Smooth muscle cell of trachea (primary cell): ENCODE data around the gene SPIC. TPM values are rescaled to one million over a fixed set of nuclear protein-coding genes. Genes with fewer than 3 reads are reported as not detected.

Source experiments
- total RNA-seq: library from RNA; depleted of rRNA; stranded (reverse); fragments of >200 nt; gene quantifications from 2 replicates; pipeline ENCODE4 v1.2.1, GENCODE V29; 2014

SPIC gene
- total RNA-seq = not detected in 2 replicates

GRCh38 chr12:101474711-101475386, at the start of gene SPIC:
Gene SPIC (plus strand): TSS chr12:101475336. CDS start chr12:101476905, 1,569 bp downstream.

Other genes starting within 250 kb of the SPIC start
- 18.7 and 23.1 TPM in 2 replicates for gene UTP20, start 195.2 kb upstream of the SPIC start, total RNA-seq
- gene ARL1, start 67.6 kb upstream of the SPIC start, total RNA-seq = 131 and 210 TPM in 2 replicates
- gene MYBPC1, start 119.6 kb downstream of the SPIC start, total RNA-seq = not detected in 2 replicates
- 47.6 and 75.3 TPM in 2 replicates for gene CHPT1, start 222.3 kb downstream of the SPIC start, total RNA-seq